ENCODE measurements around the gene ZAP70. TPM values are rescaled to one million over a fixed set of nuclear protein-coding genes. Genes with fewer than 3 reads are reported as not detected.

The ZAP70 gene
- total RNA-seq, 4 donors from 2014 or later = 11.5 to 75.1 (median 27.2) TPM

DNA sequence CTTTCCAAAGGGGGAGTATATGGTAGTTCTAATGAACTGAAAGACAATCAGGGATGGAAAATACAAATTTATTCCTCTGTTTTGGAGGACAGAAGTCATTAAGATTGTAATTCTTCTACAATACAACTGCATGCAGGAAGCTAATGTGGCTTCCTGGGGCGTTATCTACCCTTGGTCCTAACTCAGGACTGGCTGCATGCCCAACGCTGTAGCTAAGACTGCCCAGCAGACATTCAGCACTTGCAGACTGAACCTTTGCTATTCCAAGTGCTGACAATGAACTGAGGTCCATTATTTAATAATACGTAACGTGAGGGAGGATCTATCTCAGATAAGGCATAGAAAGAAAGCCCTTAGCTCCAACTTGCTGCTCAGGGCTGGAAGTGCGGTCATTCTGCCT is 53.2 kb downstream of the ZAP70 start:
- H3K9me3 ChIP-seq = no peaks in the 10 kb centered on the region
- H3K4me3 ChIP-seq = no peak overlapping the region
- no peak overlapping the region for H3K27ac ChIP-seq
- H3K36me3 ChIP-seq = peaks cover 0 to 88% (median 0%) of the 10 kb centered on the region in 3 donors
- TF ChIP-seq POLR2A (IDR thresholded peaks at IDR 0.05) (no peak), CTCF (IDR thresholded peaks at IDR 0.05) (no peak)
- no peaks in the 10 kb centered on the region for H3K4me1 ChIP-seq
- H3K27me3 ChIP-seq = no peaks in the 10 kb centered on the region
- DNase-seq = no peak

GRCh38 chr2:97769308-97769707 is 55.9 kb downstream of the ZAP70 start:
- no peaks in the 10 kb centered on the region for H3K27me3 ChIP-seq
- H3K36me3 ChIP-seq = peaks cover 0 to 84% (median 0%) of the 10 kb centered on the region in 3 donors
- no peak overlapping the region for H3K27ac ChIP-seq

DNA sequence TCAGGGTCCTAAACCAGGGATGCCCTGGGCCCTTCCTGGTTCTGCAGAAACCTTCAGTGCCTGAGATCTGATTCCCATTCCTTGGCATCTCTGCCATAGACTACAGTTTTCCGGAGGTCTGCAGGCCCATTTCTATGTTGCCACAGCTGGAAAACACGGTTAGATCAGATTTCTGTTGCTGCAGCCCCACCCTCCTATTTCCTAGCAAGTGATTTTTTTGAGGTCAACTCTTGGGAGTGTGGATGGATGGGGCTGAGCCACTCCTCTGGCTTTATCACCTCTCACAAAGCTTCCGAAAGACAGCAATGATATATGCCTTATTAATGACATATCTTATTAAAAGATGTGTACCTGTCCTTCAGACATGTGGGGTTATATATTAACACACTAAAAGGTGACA is 56.3 kb downstream of the ZAP70 start:
- Histone ChIP-seq H3K4me3 (no peak overlapping the region), H3K27me3 (no peaks in the 10 kb centered on the region), H3K9me3 (no peaks in the 10 kb centered on the region), H3K27ac (no peak overlapping the region), H3K36me3 (peaks cover 0 to 84% (median 0%) of the 10 kb centered on the region in 3 donors), H3K4me1 (no peaks in the 10 kb centered on the region)
- TF ChIP-seq CTCF (IDR thresholded peaks at IDR 0.05) (no peak), POLR2A (IDR thresholded peaks at IDR 0.05) (no peak)
- no peak for DNase-seq

More at GRCh38 chr2:97769308-97769707, 55.9 kb downstream of the ZAP70 start:
- DNase-seq = no peak
- Histone ChIP-seq H3K4me3 (no peak overlapping the region), H3K9me3 (no peaks in the 10 kb centered on the region), H3K4me1 (no peaks in the 10 kb centered on the region)
- no peak for TF ChIP-seq CTCF (IDR thresholded peaks at IDR 0.05)
- TF ChIP-seq POLR2A (IDR thresholded peaks at IDR 0.05) = no peak

DNA sequence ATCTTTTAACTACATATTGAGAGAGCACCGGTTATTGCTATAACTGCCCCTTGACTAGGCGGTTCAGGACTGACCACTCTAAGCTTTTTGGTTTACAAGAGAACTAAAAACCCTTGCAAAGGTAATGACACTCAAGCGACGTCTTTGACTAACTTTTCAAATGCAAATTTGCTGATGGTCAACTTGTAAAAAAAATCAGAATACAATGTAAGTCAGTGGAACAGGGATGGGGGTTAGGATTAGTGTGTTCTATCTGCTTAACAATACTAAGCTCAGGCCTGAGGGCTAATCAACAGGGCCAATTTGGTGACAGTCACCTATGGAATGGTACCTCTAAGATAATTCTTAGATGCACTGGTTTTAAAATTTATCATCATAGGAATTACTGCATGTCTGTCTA is 57.1 kb downstream of the ZAP70 start:
- H3K9me3 ChIP-seq = no peaks in the 10 kb centered on the region
- no peaks in the 10 kb centered on the region for H3K4me1 ChIP-seq
- peaks cover 0 to 82% (median 0%) of the 10 kb centered on the region in 3 donors for H3K36me3 ChIP-seq
- TF ChIP-seq POLR2A (IDR thresholded peaks at IDR 0.05) (no peak), CTCF (IDR thresholded peaks at IDR 0.05) (no peak)
- H3K27me3 ChIP-seq = no peaks in the 10 kb centered on the region
- no peak overlapping the region for H3K4me3 ChIP-seq
- no peak overlapping the region for H3K27ac ChIP-seq
- no peak for DNase-seq

DNA sequence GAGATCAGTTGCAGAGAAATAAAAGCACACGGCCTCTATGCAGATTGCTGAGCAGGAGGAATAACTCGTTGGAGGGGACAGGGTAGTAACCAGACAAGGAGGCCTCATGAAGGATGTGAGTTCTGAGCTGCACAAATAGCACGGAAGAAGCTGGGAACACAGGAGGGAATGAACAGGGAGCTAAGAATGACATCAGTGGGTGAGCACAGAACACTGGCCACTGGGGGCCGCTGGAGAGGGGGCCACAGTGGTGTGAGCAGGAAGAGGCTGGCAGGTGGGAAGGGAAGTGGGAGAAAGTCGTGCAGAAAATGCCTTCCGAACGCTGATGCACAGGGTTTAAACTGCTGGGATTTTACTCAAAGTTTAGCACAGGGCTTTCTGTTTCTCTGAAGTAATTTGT is 61.0 kb downstream of the ZAP70 start:
- Histone ChIP-seq H3K36me3 (peaks cover 0 to 64% (median 0%) of the 10 kb centered on the region in 3 donors), H3K27ac (no peak overlapping the region), H3K4me1 (no peaks in the 10 kb centered on the region), H3K27me3 (no peaks in the 10 kb centered on the region), H3K4me3 (no peak overlapping the region), H3K9me3 (no peaks in the 10 kb centered on the region)
- TF ChIP-seq POLR2A (IDR thresholded peaks at IDR 0.05) (no peak), CTCF (IDR thresholded peaks at IDR 0.05) (peak in 1 of 6 experiments; percentile 8)
- DNase-seq = no peak

DNA sequence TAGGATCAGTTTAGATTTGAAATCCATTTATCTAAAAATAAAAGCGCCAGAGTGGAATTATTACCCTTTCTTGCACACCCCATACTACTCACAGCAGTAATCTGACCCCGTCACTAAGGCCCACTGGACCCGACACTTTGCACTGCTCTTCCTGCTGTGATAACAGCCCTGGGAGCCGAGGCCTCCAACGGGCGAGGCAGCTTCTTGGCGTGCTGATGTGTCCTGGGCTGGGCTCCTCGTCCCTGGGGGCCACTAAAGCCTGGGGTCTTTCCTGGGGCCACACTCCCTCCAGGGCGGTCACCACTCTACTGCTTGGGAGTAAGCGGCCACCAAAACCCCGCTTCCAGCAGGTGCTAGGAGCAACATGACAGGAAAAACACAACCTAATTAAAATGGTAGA is 61.7 kb downstream of the ZAP70 start:
- no peak for TF ChIP-seq CTCF (IDR thresholded peaks at IDR 0.05)
- TF ChIP-seq POLR2A (IDR thresholded peaks at IDR 0.05) = no peak
- peaks cover 0 to 61% (median 0%) of the 10 kb centered on the region in 3 donors for H3K36me3 ChIP-seq
- DNase-seq = no peak

More for the DNA sequence above, 61.7 kb downstream of the ZAP70 start:
- Histone ChIP-seq H3K4me3 (no peak overlapping the region), H3K4me1 (no peaks in the 10 kb centered on the region), H3K27ac (no peak overlapping the region), H3K9me3 (no peaks in the 10 kb centered on the region), H3K27me3 (no peaks in the 10 kb centered on the region)
